OCI-LY1 (cell line): ENCODE measurements around the gene GBF1.

ENCODE experiments used
- EZH2 ChIP-seq: fragments of 200-600 bp; sonication (generic), shearing (Covaris generic); IDR thresholded peaks from 2 replicates; pipeline ENCODE4 v1.8.0; 2017; ENCODE audit warnings: borderline replicate concordance, mixed run types, mild to moderate bottlenecking, antibody characterized with exemption, low read length, moderate library complexity, mixed read lengths
- TF ChIP-seq, protein P1 (sequence below): fragments of 200-600 bp; sonication (generic), shearing (Covaris generic); IDR thresholded peaks from 2 replicates; pipeline ENCODE4 v1.5.1; 2017; ENCODE audit warnings: mild to moderate bottlenecking, antibody characterized with exemption, low read length, moderate library complexity, mixed read lengths

- TF ChIP-seq, protein P1, sequence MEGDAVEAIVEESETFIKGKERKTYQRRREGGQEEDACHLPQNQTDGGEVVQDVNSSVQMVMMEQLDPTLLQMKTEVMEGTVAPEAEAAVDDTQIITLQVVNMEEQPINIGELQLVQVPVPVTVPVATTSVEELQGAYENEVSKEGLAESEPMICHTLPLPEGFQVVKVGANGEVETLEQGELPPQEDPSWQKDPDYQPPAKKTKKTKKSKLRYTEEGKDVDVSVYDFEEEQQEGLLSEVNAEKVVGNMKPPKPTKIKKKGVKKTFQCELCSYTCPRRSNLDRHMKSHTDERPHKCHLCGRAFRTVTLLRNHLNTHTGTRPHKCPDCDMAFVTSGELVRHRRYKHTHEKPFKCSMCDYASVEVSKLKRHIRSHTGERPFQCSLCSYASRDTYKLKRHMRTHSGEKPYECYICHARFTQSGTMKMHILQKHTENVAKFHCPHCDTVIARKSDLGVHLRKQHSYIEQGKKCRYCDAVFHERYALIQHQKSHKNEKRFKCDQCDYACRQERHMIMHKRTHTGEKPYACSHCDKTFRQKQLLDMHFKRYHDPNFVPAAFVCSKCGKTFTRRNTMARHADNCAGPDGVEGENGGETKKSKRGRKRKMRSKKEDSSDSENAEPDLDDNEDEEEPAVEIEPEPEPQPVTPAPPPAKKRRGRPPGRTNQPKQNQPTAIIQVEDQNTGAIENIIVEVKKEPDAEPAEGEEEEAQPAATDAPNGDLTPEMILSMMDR, result no peak
- TF ChIP-seq EZH2, result no peak
These were observed 42.9 kb upstream of the GBF1 start for GRCh38 chr10:102202386-102202785.
